HG03354 (cell line): ENCODE data around the gene DUSP10.

Experiments
- ATAC-seq: cut with Tn5 transposase; IDR thresholded peaks from one replicate; pipeline ENCODE4 v1.9.1; 2021; ENCODE audit warnings: mild to moderate bottlenecking; ENCODE audit not compliant: unreplicated experiment, poor library complexity, severe bottlenecking

DUSP10 gene

GRCh38 chr1:221768444-221769066 is 26.7 kb upstream of the DUSP10 start:
- ATAC-seq, result no peak

GRCh38 chr1:221766210-221766609 is 24.3 kb upstream of the DUSP10 start:
- no peak for ATAC-seq

GRCh38 chr1:221765527-221765926 is 23.6 kb upstream of the DUSP10 start:
- ATAC-seq, result no peak

- no peak for ATAC-seq
Observed at GRCh38 chr1:221762121-221762520, 20.2 kb upstream of the DUSP10 start.

- peak; percentile 72 for ATAC-seq
Observed at GRCh38 chr1:221761354-221762002, 19.6 kb upstream of the DUSP10 start.

GRCh38 chr1:221760911-221761310 is 19.0 kb upstream of the DUSP10 start:
- ATAC-seq, result peak; percentile 2

- ATAC-seq, result no peak
Observed at GRCh38 chr1:221759436-221759835, 17.5 kb upstream of the DUSP10 start.

- ATAC-seq, result no peak
Observed at GRCh38 chr1:221758455-221758854, 16.6 kb upstream of the DUSP10 start.

GRCh38 chr1:221756830-221757551 is 15.1 kb upstream of the DUSP10 start:
- ATAC-seq, result no peak

GRCh38 chr1:221753828-221754188 is 11.9 kb upstream of the DUSP10 start:
- peak; percentile 34 for ATAC-seq

- no peak for ATAC-seq
Observed at GRCh38 chr1:221751226-221751887, 9.5 kb upstream of the DUSP10 start.

GRCh38 chr1:221748981-221749380 is 7.1 kb upstream of the DUSP10 start:
- ATAC-seq, result no peak

GRCh38 chr1:221747839-221748238 is 6.0 kb upstream of the DUSP10 start:
- no peak for ATAC-seq

- ATAC-seq, result peak; percentile 10
Observed at GRCh38 chr1:221743416-221744208, 1.7 kb upstream of the DUSP10 start.

GRCh38 chr1:221742555-221743415 is 896 bp upstream of the DUSP10 start:
- peak; percentile 47 for ATAC-seq

- no peak for ATAC-seq
Observed at GRCh38 chr1:221740993-221741702, 741 bp downstream of the DUSP10 start.

GRCh38 chr1:221740369-221740992 is 1.4 kb downstream of the DUSP10 start:
- no peak for ATAC-seq

GRCh38 chr1:221739677-221740025 is 2.2 kb downstream of the DUSP10 start:
- ATAC-seq, result no peak
